GM18507 (cell line): ENCODE results near the gene ACAT2.
"Not testable (repeated sequence)": the region's sequence is repeated elsewhere in the genome, so short reads cannot be mapped to it uniquely, and the experiment has no call there.

Source experiments
- DNase-seq: peaks from one replicate; pipeline ENCODE4 v3.0.0; 2011; ENCODE audit warnings: low read depth; ENCODE audit not compliant: insufficient read length; ENCODE audit errors: extremely low spot score
- FAIRE-seq: peaks from 2 replicates; lab custom pipeline; 2011; peaks lifted over from hg19 to GRCh38; lab: Jason Lieb, UNC

Gene ACAT2

GRCh38 chr6:159760602-159761057 is 1.2 kb upstream of the ACAT2 start:
- DNase-seq (no peak), FAIRE-seq (no peak)

GRCh38 chr6:159761129-159761872 is 544 bp upstream of the ACAT2 start:
- peak; percentile 3 for DNase-seq
- no peak for FAIRE-seq

- FAIRE-seq (peak; percentile 53), DNase-seq (peak; percentile 4)
These were observed 942 bp downstream of the ACAT2 start for GRCh38 chr6:159762681-159763293.

DNA sequence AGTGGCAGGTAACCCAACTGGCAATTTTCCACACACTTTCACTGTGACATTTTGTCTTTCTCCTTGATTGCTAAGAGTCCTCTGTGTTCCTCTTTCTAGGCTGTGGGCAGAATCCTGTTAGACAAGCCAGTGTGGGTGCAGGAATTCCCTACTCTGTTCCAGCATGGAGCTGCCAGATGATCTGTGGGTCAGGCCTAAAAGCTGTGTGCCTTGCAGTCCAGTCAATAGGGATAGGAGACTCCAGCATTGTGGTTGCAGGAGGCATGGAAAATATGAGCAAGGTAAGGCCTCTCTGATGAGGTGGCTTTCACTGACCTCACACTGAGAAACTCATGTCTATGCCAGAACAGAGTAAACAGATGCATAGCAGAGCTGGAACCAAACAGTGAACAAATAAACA is 5.1 kb downstream of the ACAT2 start:
- DNase-seq: no peak
- FAIRE-seq: no peak

DNA sequence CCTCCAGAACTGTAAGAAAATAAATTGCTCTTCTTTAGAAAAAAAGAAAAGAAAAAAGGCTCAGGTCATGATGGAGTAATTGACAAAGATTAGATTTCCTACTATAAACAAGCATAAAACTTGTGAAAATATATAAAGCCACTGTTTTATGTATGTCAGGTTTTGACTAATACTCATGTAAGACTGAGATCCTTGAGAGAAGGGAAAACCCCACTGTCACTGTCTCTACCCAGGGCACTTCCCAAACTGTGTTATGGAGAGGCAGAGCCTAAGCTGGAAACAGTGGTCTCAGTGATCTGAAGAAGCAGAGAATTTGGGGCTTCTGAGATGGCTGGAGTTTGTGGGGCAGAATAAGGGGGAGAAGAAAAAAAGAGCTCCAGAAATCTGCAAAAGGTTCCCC is 7.6 kb downstream of the ACAT2 start:
- FAIRE-seq: no peak
- DNase-seq: no peak

DNA sequence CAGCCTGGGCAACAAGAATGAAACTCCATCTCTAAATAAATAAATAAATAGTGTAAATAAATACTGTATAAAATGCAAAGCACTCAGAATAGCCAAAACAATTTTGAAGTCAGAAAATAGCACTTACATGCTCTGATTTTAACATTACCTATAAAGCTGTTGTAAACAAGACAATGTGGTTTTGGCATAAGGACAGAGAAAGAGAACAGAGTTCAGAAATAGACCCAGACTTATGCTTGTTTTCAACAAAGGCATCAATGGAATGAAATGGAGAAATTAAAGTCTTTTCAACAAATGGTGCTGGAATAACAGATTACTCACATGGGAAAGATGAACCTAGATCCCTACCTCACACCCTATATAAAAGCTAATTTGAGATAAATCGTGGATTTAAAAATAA is 10.4 kb downstream of the ACAT2 start:
- DNase-seq: no peak
- FAIRE-seq: no peak

- DNase-seq (no peak), FAIRE-seq (peak; percentile 24)
These were observed 15.5 kb downstream of the ACAT2 start for GRCh38 chr6:159777240-159777904.

- FAIRE-seq (no peak), DNase-seq (no peak)
These were observed 16.3 kb downstream of the ACAT2 start for GRCh38 chr6:159778131-159778530.

GRCh38 chr6:159778542-159779103 is 16.8 kb downstream of the ACAT2 start:
- no peak for DNase-seq
- FAIRE-seq: peak; percentile 42

GRCh38 chr6:159788276-159788675 is 26.4 kb downstream of the ACAT2 start:
- FAIRE-seq (no peak), DNase-seq (no peak)

- FAIRE-seq (no peak), DNase-seq (no peak)
These were observed 27.0 kb downstream of the ACAT2 start for GRCh38 chr6:159788753-159789376.

GRCh38 chr6:159789377-159790148 is 27.7 kb downstream of the ACAT2 start, which contains the start of gene TCP1:
Gene TCP1 (minus strand): TSS chr6:159789602. CDS start chr6:159789468, 134 bp downstream.
- peak; percentile 99 for FAIRE-seq
- DNase-seq: peak; percentile 84

DNA sequence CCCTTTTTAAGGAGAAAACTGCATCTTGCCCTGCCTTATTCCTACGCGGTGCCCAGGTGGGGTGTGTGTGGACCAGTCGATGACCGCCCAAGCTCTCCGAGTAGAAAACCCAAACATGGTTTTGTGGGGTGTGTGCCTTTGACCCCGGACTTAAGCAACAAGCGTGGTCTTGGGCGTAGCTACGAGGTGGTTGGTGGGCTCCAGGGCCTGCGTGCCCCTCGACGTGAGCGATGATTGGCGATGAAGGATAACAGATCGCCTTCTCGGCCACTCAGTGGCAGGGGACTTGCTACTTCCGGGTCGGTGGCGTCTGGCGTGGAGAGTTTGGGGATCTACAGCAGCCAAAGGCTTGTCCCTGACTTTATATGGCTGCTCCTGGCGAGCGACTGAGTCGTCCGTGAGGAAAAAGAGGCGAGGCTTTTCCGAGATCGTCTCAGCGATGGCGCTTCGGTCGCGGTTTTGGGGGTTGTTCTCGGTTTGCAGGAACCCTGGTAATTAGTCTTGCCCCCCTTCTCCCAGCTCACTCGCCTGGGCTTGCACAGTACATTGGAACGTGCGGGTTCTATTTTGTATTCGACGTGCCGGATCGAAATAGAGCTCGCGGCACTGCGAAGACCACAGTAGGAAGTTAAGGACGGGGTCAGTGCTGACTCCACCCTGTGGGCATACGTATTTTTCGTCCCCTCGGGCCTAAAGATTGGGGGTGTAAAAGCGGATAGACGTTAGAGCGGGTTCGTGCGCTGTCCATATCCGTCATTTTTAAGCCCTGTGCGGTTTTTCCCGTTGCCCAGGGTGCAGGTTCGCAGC is 28.5 kb downstream of the ACAT2 start, which contains the start of gene MRPL18:
MRPL18 (plus strand) TSS at position 319 of the 807 bp plus-strand sequence; CDS start at position 440, 121 bp downstream.
- FAIRE-seq (no peak), DNase-seq (peak; percentile 80)

GRCh38 chr6:159790956-159791598 is 29.2 kb downstream of the ACAT2 start:
- FAIRE-seq: peak; percentile 39
- DNase-seq: no peak

- FAIRE-seq, DNase-seq: not testable (repeated sequence)
These were observed 33.1 kb downstream of the ACAT2 start for GRCh38 chr6:159794976-159795375.

DNA sequence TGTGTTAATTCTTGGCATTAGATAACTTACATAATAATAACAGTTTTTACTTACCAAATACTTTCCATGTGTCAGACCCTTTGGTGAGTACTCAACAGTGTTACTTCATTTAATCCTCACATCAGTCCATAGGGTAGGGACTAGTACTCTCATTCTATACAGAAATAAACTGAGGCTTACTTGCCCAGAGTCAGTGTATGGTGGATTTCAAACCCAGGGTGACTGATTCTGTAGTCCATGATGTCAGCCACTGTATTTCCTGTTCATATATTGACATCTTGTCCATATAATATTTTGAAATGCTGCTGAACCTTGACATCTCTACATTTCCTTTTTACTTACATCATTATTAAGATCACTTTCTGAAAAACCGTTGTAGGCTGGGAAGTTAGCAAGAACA is 35.7 kb downstream of the ACAT2 start:
- no peak for FAIRE-seq
- DNase-seq: no peak

GRCh38 chr6:159800141-159800865 is 38.5 kb downstream of the ACAT2 start, which contains the start of gene PNLDC1:
Gene PNLDC1 (plus strand): TSS chr6:159800276. CDS start chr6:159800308, 32 bp downstream.
- DNase-seq (no peak), FAIRE-seq (no peak)
